WTC11 (cell line): Measurements from ENCODE around the gene WDR62. TPM values are rescaled to one million over a fixed set of nuclear protein-coding genes. Genes with fewer than 3 reads are reported as not detected.

Experiments used
- AR ChIP-seq: fragments of 250-450 bp; sonication (Bioruptor Pico); IDR thresholded peaks from 2 replicates; pipeline ENCODE4 v1.9.0; 2021; ENCODE audit warnings: mild to moderate bottlenecking
- ATF1 ChIP-seq: sonication (generic); formaldehyde crosslinking; IDR thresholded peaks from 2 replicates; pipeline ENCODE4 v1.8.1; 2023; ENCODE audit warnings: mild to moderate bottlenecking, moderate library complexity, missing genetic modification reagents
- ATF3 ChIP-seq: sonication (generic); formaldehyde crosslinking; conservative IDR thresholded peaks from 2 replicates; pipeline ENCODE4 v1.8.1; 2022; ENCODE audit warnings: mild to moderate bottlenecking, missing genetic modification reagents
- CBFB ChIP-seq: sonication (generic); formaldehyde crosslinking; IDR thresholded peaks from 2 replicates; pipeline ENCODE4 v1.8.1; 2022; ENCODE audit warnings: mild to moderate bottlenecking, low read depth, missing genetic modification reagents
- CREB1 ChIP-seq: sonication (generic); formaldehyde crosslinking; IDR thresholded peaks from 2 replicates; pipeline ENCODE4 v1.8.0; 2023; ENCODE audit warnings: mild to moderate bottlenecking, missing genetic modification reagents
- E2F5 ChIP-seq: sonication (generic); formaldehyde crosslinking; IDR thresholded peaks from 2 replicates; pipeline ENCODE4 v1.8.1; 2022; ENCODE audit warnings: mild to moderate bottlenecking, moderate library complexity, missing genetic modification reagents
- ELF4 ChIP-seq: sonication (generic); formaldehyde crosslinking; IDR thresholded peaks from 2 replicates; pipeline ENCODE4 v1.8.1; 2022; ENCODE audit warnings: low read depth, mild to moderate bottlenecking, moderate library complexity, missing genetic modification reagents
- ERG ChIP-seq: fragments of 250-450 bp; sonication (Bioruptor Pico); IDR thresholded peaks from 2 replicates; pipeline ENCODE4 v1.8.0; 2021; ENCODE audit warnings: mild to moderate bottlenecking
- ESRRA ChIP-seq: sonication (generic); formaldehyde crosslinking; IDR thresholded peaks from 2 replicates; pipeline ENCODE4 v1.8.1; 2022; ENCODE audit warnings: mild to moderate bottlenecking, missing genetic modification reagents, borderline replicate concordance
- ETV6 ChIP-seq: sonication (generic); formaldehyde crosslinking; IDR thresholded peaks from 2 replicates; pipeline ENCODE4 v1.8.1; 2022; ENCODE audit warnings: mild to moderate bottlenecking, missing genetic modification reagents
- GABPB1 ChIP-seq: sonication (generic); formaldehyde crosslinking; IDR thresholded peaks from 2 replicates; pipeline ENCODE4 v1.8.1; 2023; ENCODE audit warnings: mild to moderate bottlenecking, missing genetic modification reagents
- GRHL2 ChIP-seq: fragments of 250-450 bp; sonication (Bioruptor Pico); IDR thresholded peaks from 2 replicates; pipeline ENCODE4 v1.8.0; 2022; ENCODE audit warnings: mild to moderate bottlenecking, moderate library complexity; ENCODE audit not compliant: insufficient replicate concordance, severe bottlenecking
- IRF2 ChIP-seq: sonication (generic); formaldehyde crosslinking; IDR thresholded peaks from 2 replicates; pipeline ENCODE4 v1.8.0; 2022; ENCODE audit warnings: low read depth, missing genetic modification reagents, borderline replicate concordance
- JUN ChIP-seq: sonication (generic); formaldehyde crosslinking; IDR thresholded peaks from 2 replicates; pipeline ENCODE4 v1.8.0; 2023; ENCODE audit warnings: mild to moderate bottlenecking, missing genetic modification reagents
- KAT7 ChIP-seq: sonication (generic); formaldehyde crosslinking; IDR thresholded peaks from 2 replicates; pipeline ENCODE4 v1.8.1; 2023; ENCODE audit warnings: missing genetic modification reagents, mild to moderate bottlenecking, borderline replicate concordance
- MXD4 ChIP-seq: fragments of 250-450 bp; sonication (Bioruptor Pico); IDR thresholded peaks from 2 replicates; pipeline ENCODE4 v1.8.0; 2021; ENCODE audit warnings: mild to moderate bottlenecking, moderate library complexity, borderline replicate concordance
- NFATC4 ChIP-seq: fragments of 250-450 bp; sonication (Bioruptor Pico); IDR thresholded peaks from 2 replicates; pipeline ENCODE4 v1.9.0; 2021; ENCODE audit warnings: mild to moderate bottlenecking
- NFE2L1 ChIP-seq: sonication (generic); formaldehyde crosslinking; IDR thresholded peaks from 2 replicates; pipeline ENCODE4 v1.8.1; 2023; ENCODE audit warnings: missing genetic modification reagents
- NR1H2 ChIP-seq: sonication (generic); formaldehyde crosslinking; IDR thresholded peaks from 2 replicates; pipeline ENCODE4 v1.9.0; 2021; ENCODE audit warnings: mild to moderate bottlenecking, moderate library complexity, missing genetic modification reagents
- NR2C2 ChIP-seq: sonication (generic); formaldehyde crosslinking; IDR thresholded peaks from 2 replicates; pipeline ENCODE4 v1.8.0; 2022; ENCODE audit warnings: mild to moderate bottlenecking, missing genetic modification reagents
- RORB ChIP-seq: fragments of 250-450 bp; sonication (Bioruptor Pico); IDR thresholded peaks from 2 replicates; pipeline ENCODE4 v1.9.0; 2021; ENCODE audit warnings: mild to moderate bottlenecking
- SMAD4 ChIP-seq: sonication (generic); formaldehyde crosslinking; IDR thresholded peaks from 2 replicates; pipeline ENCODE4 v1.8.0; 2022; ENCODE audit warnings: mild to moderate bottlenecking, missing genetic modification reagents
- SP1 ChIP-seq: sonication (generic); formaldehyde crosslinking; conservative IDR thresholded peaks from 2 replicates; pipeline ENCODE4 v1.8.1; 2022; ENCODE audit warnings: missing genetic modification reagents
- USF2 ChIP-seq: sonication (generic); formaldehyde crosslinking; IDR thresholded peaks from 2 replicates; pipeline ENCODE4 v1.8.1; 2023; ENCODE audit warnings: mild to moderate bottlenecking, missing genetic modification reagents, moderate library complexity
- ZBTB21 ChIP-seq: sonication (generic); formaldehyde crosslinking; IDR thresholded peaks from 2 replicates; pipeline ENCODE4 v1.8.1; 2023; ENCODE audit warnings: mild to moderate bottlenecking, missing genetic modification reagents, borderline replicate concordance
- ZNF263 ChIP-seq: sonication (generic); formaldehyde crosslinking; IDR thresholded peaks from 2 replicates; pipeline ENCODE4 v1.8.1; 2022; ENCODE audit warnings: low read depth, mild to moderate bottlenecking, moderate library complexity, missing genetic modification reagents
- ZNF423 ChIP-seq: fragments of 250-450 bp; sonication (Bioruptor Pico); IDR thresholded peaks from 2 replicates; pipeline ENCODE4 v2.1.2; 2022; ENCODE audit warnings: mild to moderate bottlenecking, moderate library complexity
- ZNF532 ChIP-seq: fragments of 250-450 bp; sonication (Bioruptor Pico); IDR thresholded peaks from 2 replicates; pipeline ENCODE4 v1.9.0; 2021; ENCODE audit warnings: mild to moderate bottlenecking, borderline replicate concordance
- total RNA-seq: library from RNA; stranded (reverse); gene quantifications from 3 replicates; pipeline ENCODE4 v1.2.3, GENCODE V29; 2021

WDR62 gene
- total RNA-seq, 1 experiment from 2014 or later = 40.0 TPM

GRCh38 chr19:36114721-36115452 lies 60.2 kb downstream of the WDR62 start, which contains the start of gene POLR2I (continued):
- TF ChIP-seq ZNF532 (CRISPR knock-in tag) (no peak), NFE2L1 (peak; percentile 66), ELF4 (CRISPR knock-in tag) (no peak), IRF2 (CRISPR knock-in tag) (no peak), USF2 (CRISPR knock-in tag) (peak; percentile 84), ATF3 (CRISPR knock-in tag) (no peak), CREB1 (CRISPR knock-in tag) (peak; percentile 79; the same call in 1 of the 2 replicates), AR (CRISPR knock-in tag) (no peak), ESRRA (CRISPR knock-in tag) (0 out of 2 replicates have a peak, but pooled peaks have one; percentile 77), SP1 (peak; percentile 93), ZNF263 (CRISPR knock-in tag) (no peak; the same call in 1 of the 2 replicates), CBFB (CRISPR knock-in tag) (no peak), ERG (no peak), MXD4 (CRISPR knock-in tag) (no peak), NR1H2 (CRISPR knock-in tag) (no peak), RORB (no peak), JUN (CRISPR knock-in tag) (peak; percentile 67; the same call in 1 of the 2 replicates), ZNF423 (CRISPR knock-in tag) (no peak), ETV6 (peak; percentile 75; the same call in 1 of the 2 replicates), KAT7 (CRISPR knock-in tag) (0 out of 2 replicates have a peak, but pooled peaks have one; percentile 24), NR2C2 (no peak), GRHL2 (no peak), GABPB1 (CRISPR knock-in tag) (peak; percentile 76), NFATC4 (CRISPR knock-in tag) (no peak), ZBTB21 (CRISPR knock-in tag) (0 out of 2 replicates have a peak, but pooled peaks have one; percentile 58), ATF1 (CRISPR knock-in tag) (peak; percentile 74; the same call in 1 of the 2 replicates), E2F5 (CRISPR knock-in tag) (peak; percentile 80), SMAD4 (CRISPR knock-in tag) (0 out of 2 replicates have a peak, but pooled peaks have one; percentile 30)
